GM18951 (cell line): ENCODE data around the gene PKD1L1.

Experiments used
- POLR2A ChIP-seq: IDR thresholded peaks from 4 replicates; pipeline ENCODE4 v1.6.1; 2011; ENCODE audit warnings: mild to moderate bottlenecking; ENCODE audit not compliant: insufficient read length, insufficient read depth; ENCODE audit errors: extremely low read depth
- in situ Hi-C: fragments of 300-500 bp; cut with MboI; formaldehyde crosslinking; loops from one replicate; pipeline ENCODE4 v1.12.0; 2022; ENCODE audit warnings: low sequenced_read_pairs, mixed read lengths, inconsistent platforms; ENCODE audit not compliant: unreplicated experiment

PKD1L1 gene

GRCh38 chr7:47751043-47751442, 197.2 kb downstream of the PKD1L1 start:
- no peak for TF ChIP-seq POLR2A
- in situ Hi-C loops: no loop called here

GRCh38 chr7:47748041-47748440, 200.2 kb downstream of the PKD1L1 start:
- in situ Hi-C loops: no loop called here
- no peak for TF ChIP-seq POLR2A

- in situ Hi-C loops: no loop called here
- TF ChIP-seq POLR2A: no peak
Observed at GRCh38 chr7:47747160-47747559, 201.1 kb downstream of the PKD1L1 start.

GRCh38 chr7:47746468-47746867, 201.8 kb downstream of the PKD1L1 start:
- TF ChIP-seq POLR2A: no peak
- in situ Hi-C loops: no loop called here

- in situ Hi-C loops: no loop called here
- TF ChIP-seq POLR2A: no peak
Observed at GRCh38 chr7:47744883-47745282, 203.4 kb downstream of the PKD1L1 start.

GRCh38 chr7:47743965-47744591, 204.2 kb downstream of the PKD1L1 start:
- in situ Hi-C loops: no loop called here

GRCh38 chr7:47741984-47742383, 206.3 kb downstream of the PKD1L1 start:
- in situ Hi-C loops: no loop called here
- no peak for TF ChIP-seq POLR2A

More at GRCh38 chr7:47743965-47744591, 204.2 kb downstream of the PKD1L1 start:
- TF ChIP-seq POLR2A: no peak

GRCh38 chr7:47739891-47740290, 208.4 kb downstream of the PKD1L1 start:
- in situ Hi-C loops: no loop called here
- TF ChIP-seq POLR2A: no peak

- TF ChIP-seq POLR2A: no peak
- in situ Hi-C loops: no loop called here
Observed at GRCh38 chr7:47739301-47739875, 208.9 kb downstream of the PKD1L1 start.

GRCh38 chr7:47738563-47739166, 209.6 kb downstream of the PKD1L1 start:
- TF ChIP-seq POLR2A: no peak
- in situ Hi-C loops: no loop called here

- TF ChIP-seq POLR2A: no peak
- in situ Hi-C loops: no loop called here
Observed at GRCh38 chr7:47737601-47738000, 210.7 kb downstream of the PKD1L1 start.

- in situ Hi-C loops: no loop called here
- no peak for TF ChIP-seq POLR2A
Observed at GRCh38 chr7:47735431-47736345, 212.6 kb downstream of the PKD1L1 start.

GRCh38 chr7:47734949-47735291, 213.3 kb downstream of the PKD1L1 start:
- no peak for TF ChIP-seq POLR2A
- in situ Hi-C loops: no loop called here

GRCh38 chr7:47734287-47734948, 213.8 kb downstream of the PKD1L1 start:
- in situ Hi-C loops: no loop called here
- TF ChIP-seq POLR2A: no peak
